ENCODE measurements around the gene SUN3. TPM values are rescaled to one million over a fixed set of nuclear protein-coding genes. Genes with fewer than 3 reads are reported as not detected.

The SUN3 gene
- total and polyA plus RNA-seq, 2 of the 4 experiments (the other 2 are of a cell fraction), result not detected

DNA sequence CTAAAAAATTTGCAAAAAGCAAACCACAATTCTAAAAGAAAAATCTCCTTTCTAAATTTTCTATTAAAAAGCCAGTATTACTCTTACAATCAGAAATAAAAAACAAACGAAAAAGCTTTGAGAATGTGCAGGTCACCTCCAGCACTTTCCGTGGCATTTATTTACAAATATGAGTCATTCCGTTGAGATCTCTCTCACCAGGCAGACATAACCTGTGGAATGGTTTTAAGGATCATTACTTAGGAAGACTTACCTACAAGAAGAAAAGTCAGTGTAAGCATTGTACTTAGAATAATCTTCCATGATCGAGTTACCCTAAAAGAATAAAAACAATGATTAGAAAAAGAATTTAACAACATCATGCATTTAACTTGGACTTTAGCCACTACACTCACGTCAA, 3.3 kb downstream of the SUN3 start:
- no peak for DNase-seq
- no TSS peak for BruUV-seq (replicated peaks)

More for the DNA sequence above, 3.3 kb downstream of the SUN3 start:
- Histone ChIP-seq H4K91ac (ENCODE audit: insufficient read depth, low read depth, low read length) (no peak overlapping the region), H2BK5ac (ENCODE audit: low read depth, low read length, poor library complexity, severe bottlenecking) (no peak overlapping the region), H3K36me3 (ENCODE audit: control insufficient read depth, insufficient read depth, low read length) (no peaks in the 10 kb centered on the region), H3K14ac (replicated peaks; ENCODE audit: low read depth, low read length) (no peak overlapping the region), H3K23ac (ENCODE audit: low read depth, low read length) (no peak overlapping the region), H3K27me3 (ENCODE audit: control insufficient read depth, insufficient read depth, low read length) (peaks cover 23% of the 10 kb centered on the region), H2BK15ac (ENCODE audit: low read depth, low read length) (no peak overlapping the region), H2BK120ac (ENCODE audit: low read depth, low read length) (no peak overlapping the region), H2AFZ (replicated peaks; ENCODE audit: low read length, poor library complexity) (no peak overlapping the region), H3K4me1 (ENCODE audit: control insufficient read depth, insufficient read depth, low read length) (no peaks in the 10 kb centered on the region), H3K9me1 (ENCODE audit: insufficient read depth, low read length) (no peaks in the 10 kb centered on the region), H3K9me3 (ENCODE audit: control insufficient read depth, insufficient read depth, low read length) (peaks cover 2% of the 10 kb centered on the region; the same call in 1 of the 2 replicates), H2AK5ac (ENCODE audit: low read depth, low read length) (no peak overlapping the region), H2AK9ac (replicated peaks; ENCODE audit: low read depth, low read length, poor library complexity) (no peak overlapping the region), H4K20me1 (ENCODE audit: insufficient read depth, low read length) (no peaks in the 10 kb centered on the region), H4K5ac (ENCODE audit: low read depth, low read length) (no peak overlapping the region), H3K9ac (ENCODE audit: low read depth, low read length) (no peak overlapping the region), H3K56ac (ENCODE audit: extremely low read depth, insufficient read depth, low read length) (no peak overlapping the region), H3K27ac (ENCODE audit: insufficient read depth, low read length) (no peak overlapping the region), H4K8ac (ENCODE audit: low read depth in 2 of 2, low read length in 2 of 2) (no peak overlapping the region), H2BK20ac (ENCODE audit: low read depth, low read length) (no peak overlapping the region), H3K4me3 (ENCODE audit: insufficient read depth, low read depth, low read length) (no peak overlapping the region), H3K18ac (ENCODE audit: low read depth, low read length) (no peak overlapping the region), H3K79me1 (ENCODE audit: low read depth in 1 of 2, low read length in 2 of 2) (no peaks in the 10 kb centered on the region), H3K4me2 (ENCODE audit: low read depth, low read length) (no peak overlapping the region), H3K4ac (ENCODE audit: low read depth, low read length) (no peak overlapping the region)
- ChIA-PET CTCF (no interaction called here), POLR2A (ENCODE audit: unreplicated experiment) (no interaction called here)
- no peak for ATAC-seq (ENCODE audit: low read depth)
- intact Hi-C loops (cut with micrococcal nuclease), result no loop called here
- in situ Hi-C loops (cut with MboI; ENCODE audit: low sequenced_read_pairs), result no loop called here
- dilution Hi-C loops (cut with HindIII; ENCODE audit: low sequenced_read_pairs, unreplicated experiment), result no loop called here
- WGBS, 2 experiments (ENCODE audit: extremely low coverage in 2 of 2, insufficient read length in 1 of 2), result no CpG with 5 or more reads among the region's 5 CpGs
- TF ChIP-seq MAFK (IDR thresholded peaks at IDR 0.05; ENCODE audit: low read depth, low read length) (no peak), MAZ (IDR thresholded peaks at IDR 0.05; ENCODE audit: borderline replicate concordance, low read depth, low read length) (no peak), SMC3 (IDR thresholded peaks at IDR 0.05; ENCODE audit: low read depth, low read length) (no peak), CHD1 (IDR thresholded peaks at IDR 0.05; ENCODE audit: low read depth, low read length) (no peak)
